RCC 7860 (cell line): ENCODE measurements around the gene FXYD3.

ENCODE experiments used
- DNase-seq: peaks from one replicate; pipeline ENCODE4 v3.0.0-alpha.2; 2015; ENCODE audit warnings: low spot score
- FAIRE-seq: peaks from 2 replicates; lab custom pipeline; 2012; peaks lifted over from hg19 to GRCh38; lab: Jason Lieb, UNC

The FXYD3 gene

GRCh38 chr19:35105411-35106290, 10.0 kb upstream of the FXYD3 start:
- FAIRE-seq = no peak
- no peak for DNase-seq

- no peak for FAIRE-seq
- DNase-seq = no peak
Measured at GRCh38 chr19:35106291-35106583, 9.4 kb upstream of the FXYD3 start.

- FAIRE-seq (no peak), DNase-seq (no peak)
Measured at GRCh38 chr19:35106898-35107541, 8.6 kb upstream of the FXYD3 start.

- FAIRE-seq = no peak
- DNase-seq = no peak
Measured at GRCh38 chr19:35107545-35107944, 8.1 kb upstream of the FXYD3 start.

GRCh38 chr19:35108730-35109129, 6.9 kb upstream of the FXYD3 start:
- no peak for FAIRE-seq
- DNase-seq = no peak

GRCh38 chr19:35109395-35110112, 6.1 kb upstream of the FXYD3 start:
- no peak for FAIRE-seq

GRCh38 chr19:35110974-35111373, 4.6 kb upstream of the FXYD3 start:
- FAIRE-seq (no peak), DNase-seq (no peak)

More at GRCh38 chr19:35109395-35110112, 6.1 kb upstream of the FXYD3 start:
- DNase-seq = no peak

- no peak for DNase-seq
- FAIRE-seq = no peak
Measured at GRCh38 chr19:35112995-35113688, 2.5 kb upstream of the FXYD3 start.

GRCh38 chr19:35114353-35115176, 1.1 kb upstream of the FXYD3 start:
- no peak for DNase-seq
- FAIRE-seq = no peak

- FAIRE-seq (no peak), DNase-seq (no peak)
Measured at GRCh38 chr19:35116072-35116801, 614 bp downstream of the FXYD3 start.

GRCh38 chr19:35117116-35117515, 1.5 kb downstream of the FXYD3 start:
- DNase-seq = no peak
- no peak for FAIRE-seq

GRCh38 chr19:35117799-35118198, 2.2 kb downstream of the FXYD3 start:
- no peak for FAIRE-seq
- DNase-seq = no peak

- FAIRE-seq (no peak), DNase-seq (no peak)
Measured at GRCh38 chr19:35118268-35119020, 2.8 kb downstream of the FXYD3 start.

- FAIRE-seq (no peak), DNase-seq (no peak)
Measured at GRCh38 chr19:35119091-35119490, 3.5 kb downstream of the FXYD3 start.

GRCh38 chr19:35119578-35120155, 4.0 kb downstream of the FXYD3 start:
- no peak for DNase-seq
- FAIRE-seq = no peak

GRCh38 chr19:35120492-35120891, 4.9 kb downstream of the FXYD3 start:
- FAIRE-seq (no peak), DNase-seq (peak; percentile 20)

- no peak for FAIRE-seq
Measured at GRCh38 chr19:35120898-35121297, 5.3 kb downstream of the FXYD3 start.

GRCh38 chr19:35122687-35123551, 7.3 kb downstream of the FXYD3 start:
- DNase-seq (no peak), FAIRE-seq (no peak)

More at GRCh38 chr19:35120898-35121297, 5.3 kb downstream of the FXYD3 start:
- no peak for DNase-seq
